HG02970 (cell line): ENCODE measurements around the gene MAPRE3.

Experiments
- ATAC-seq: cut with Tn5 transposase; IDR thresholded peaks from one replicate; pipeline ENCODE4 v1.9.1; 2021; ENCODE audit warnings: mild to moderate bottlenecking, moderate library complexity, moderate number of reproducible peaks; ENCODE audit not compliant: unreplicated experiment, low FRiP score

MAPRE3 gene

DNA sequence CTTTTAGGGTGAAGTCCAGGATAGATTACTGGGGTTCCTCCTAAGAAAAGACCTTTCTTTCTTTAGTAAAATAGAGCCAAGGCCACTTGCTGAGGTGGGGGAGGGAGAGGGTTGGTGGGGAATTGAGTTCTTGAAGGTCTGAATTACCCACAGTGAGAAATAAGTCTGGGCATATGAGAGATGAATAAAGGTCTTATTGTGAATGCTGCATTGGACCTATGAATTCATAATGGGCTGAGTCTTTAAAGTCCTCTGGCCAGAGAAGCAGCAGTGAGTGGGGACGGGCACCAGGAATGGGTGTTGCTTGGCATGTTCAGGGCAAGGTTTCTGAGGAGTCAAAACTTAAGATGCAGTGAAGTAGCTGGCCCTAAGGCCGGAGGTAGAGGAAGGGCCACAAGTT is 10.5 kb downstream of the MAPRE3 start:
- no peak for ATAC-seq

DNA sequence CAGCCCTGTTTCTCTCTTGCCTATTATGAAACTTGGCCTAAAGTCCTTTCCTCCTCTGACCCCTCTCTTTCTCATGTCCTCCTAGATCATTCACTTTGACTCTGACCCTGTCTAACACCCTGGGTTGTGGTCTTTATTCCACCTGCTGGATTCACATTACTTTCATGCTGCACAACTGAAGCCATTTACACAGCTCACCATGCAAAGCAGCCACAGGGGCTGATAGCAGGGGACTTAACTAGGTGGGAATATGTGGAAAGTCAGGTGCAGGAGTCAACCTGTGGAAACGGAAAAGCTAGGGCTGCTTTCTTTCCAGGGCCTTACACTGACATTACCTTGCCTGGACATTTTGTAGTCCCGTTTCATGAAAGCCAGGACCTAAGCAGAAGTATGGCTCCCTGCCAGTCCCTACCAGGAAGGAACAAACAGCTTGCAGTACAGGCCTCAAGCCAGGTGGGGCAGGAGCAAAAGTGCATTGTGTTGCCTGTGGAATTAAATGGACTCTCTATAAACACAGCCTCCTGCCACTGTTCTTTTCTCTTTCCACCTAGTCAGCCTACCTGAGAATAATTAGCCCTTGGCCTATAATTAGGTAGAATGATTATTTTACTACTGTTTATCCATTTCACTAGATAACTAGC is 11.8 kb downstream of the MAPRE3 start:
- ATAC-seq: no peak

DNA sequence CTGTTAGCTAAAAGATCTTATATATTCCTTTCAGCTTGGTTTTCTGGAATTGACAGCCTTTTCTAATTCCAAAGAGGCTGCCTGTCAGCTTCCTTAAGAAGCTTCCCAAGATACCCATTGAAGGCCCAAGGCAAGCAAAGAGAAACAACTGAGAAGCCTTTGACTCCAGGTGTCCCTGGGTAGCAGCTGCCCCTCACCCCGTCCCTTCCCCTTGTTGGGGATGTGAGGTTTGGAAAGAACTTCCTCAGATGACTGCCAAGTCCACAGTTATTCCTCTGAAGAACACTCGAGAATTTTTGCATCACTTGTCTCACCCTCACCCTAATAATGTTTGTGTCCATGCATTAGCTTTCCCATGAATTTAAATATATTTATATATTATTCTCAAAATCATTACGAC is 13.3 kb downstream of the MAPRE3 start:
- ATAC-seq: no peak

DNA sequence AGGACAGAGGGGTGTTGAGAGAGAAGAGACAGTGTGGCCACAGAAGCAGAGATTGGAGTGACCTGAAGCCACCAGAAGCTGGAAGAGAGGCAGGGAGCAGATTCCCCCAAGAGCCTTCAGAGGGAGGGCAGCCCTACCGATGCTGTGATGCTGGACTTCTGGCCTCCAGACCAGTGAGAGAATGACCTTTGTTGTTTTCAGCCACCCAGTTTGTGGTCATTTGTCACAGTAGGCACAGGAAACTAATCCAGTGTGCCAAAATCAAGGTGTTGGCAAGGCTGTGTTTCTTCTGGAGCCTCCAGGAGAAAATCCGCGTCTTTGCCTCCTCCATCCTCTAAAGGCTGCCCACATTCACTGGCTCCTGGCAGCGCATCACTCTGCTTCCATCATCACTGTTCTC is 15.4 kb downstream of the MAPRE3 start:
- no peak for ATAC-seq

DNA sequence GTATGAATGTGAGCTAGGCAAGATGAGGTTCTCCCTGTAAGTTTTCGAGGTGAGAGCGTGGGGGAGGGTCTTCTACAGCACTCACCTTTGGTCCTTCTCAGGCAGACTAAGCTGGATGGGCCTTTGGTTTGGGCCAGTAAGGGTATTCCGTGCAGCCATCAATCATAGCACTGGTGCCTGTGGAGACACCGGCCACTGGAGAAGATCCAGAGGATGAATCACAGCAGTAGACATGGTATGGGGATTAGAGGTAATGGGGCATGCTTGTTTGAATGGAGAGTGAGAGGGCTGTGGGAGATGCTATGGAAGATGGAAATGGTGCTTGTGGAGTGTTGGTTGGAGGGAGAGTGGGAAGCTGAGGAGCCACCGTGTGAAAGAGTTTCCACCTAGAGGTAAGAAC is 16.1 kb downstream of the MAPRE3 start:
- no peak for ATAC-seq

DNA sequence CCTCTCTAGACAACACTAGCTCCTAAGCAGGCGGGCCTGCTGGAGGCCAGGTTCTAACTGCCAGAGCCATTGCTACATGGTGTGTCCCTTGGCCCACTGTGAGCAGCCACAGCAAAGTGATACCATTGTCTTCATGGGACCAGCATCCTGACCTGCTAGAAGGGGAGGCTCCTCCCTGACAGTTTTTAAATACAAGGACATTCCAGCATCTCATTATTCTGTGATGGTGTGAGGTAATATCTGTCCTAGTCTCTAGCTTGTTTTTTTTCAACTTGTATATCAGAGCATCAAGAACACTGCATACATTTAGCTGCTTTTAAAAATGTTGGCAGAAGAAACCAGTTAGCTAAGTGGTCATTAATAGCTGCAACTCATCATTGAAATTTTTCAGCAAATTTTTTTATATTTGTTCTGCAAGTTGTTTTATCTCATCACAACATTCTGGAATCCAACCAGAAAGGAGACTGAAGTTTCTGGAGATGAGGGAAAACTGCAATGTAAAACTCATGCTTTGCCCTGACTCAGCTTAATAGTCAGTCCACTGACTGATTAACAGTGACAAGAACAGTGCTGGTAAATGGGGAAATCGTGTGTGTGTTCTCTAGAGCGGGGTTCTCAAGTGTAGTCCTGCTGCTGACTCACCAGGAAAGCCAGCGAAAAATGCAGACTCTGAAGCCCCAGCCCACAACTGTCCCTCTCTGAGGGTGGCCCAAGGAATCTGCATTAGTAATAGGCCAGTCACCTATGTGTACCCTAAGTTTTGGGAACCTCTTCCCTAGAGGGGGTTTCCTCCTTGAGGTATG is 17.8 kb downstream of the MAPRE3 start:
- ATAC-seq: no peak

DNA sequence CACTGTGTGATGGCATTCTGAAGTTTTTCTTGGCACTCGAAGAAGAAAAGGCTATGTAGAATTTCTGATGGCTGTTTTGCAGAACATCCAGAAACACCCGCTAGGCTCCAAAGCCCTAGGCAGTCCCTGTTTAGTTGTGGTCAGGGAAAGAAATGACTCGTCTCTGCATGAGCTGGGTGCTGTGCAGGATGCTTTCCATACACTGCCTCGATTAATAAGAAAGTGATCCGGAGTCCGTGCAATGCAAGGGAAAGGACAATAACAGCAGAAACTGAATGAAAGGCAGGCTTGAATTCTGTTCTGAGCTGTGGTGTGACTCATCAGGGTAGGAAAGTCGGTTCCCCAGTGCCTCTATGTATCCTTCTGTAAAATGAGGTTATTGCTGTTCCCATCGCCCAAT is 18.7 kb downstream of the MAPRE3 start:
- no peak for ATAC-seq

DNA sequence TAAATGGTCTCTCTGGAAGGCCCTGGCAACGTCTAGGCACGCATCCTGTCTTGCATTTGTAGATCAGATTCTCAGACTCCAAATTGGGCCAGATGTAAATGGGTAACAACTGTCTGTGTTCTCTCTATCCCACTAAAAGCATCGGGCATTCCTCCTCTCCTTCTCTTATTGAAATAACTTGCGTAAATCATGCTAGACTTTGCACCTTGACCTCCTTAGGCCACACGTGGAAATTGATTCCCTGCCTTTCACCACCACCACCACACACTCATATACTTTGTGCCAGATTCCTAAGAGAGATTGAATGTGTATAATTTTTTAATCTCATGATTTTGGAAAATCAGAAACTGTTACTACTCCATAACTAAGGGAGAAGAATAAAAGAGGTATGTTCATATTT is 21.3 kb downstream of the MAPRE3 start:
- no peak for ATAC-seq

DNA sequence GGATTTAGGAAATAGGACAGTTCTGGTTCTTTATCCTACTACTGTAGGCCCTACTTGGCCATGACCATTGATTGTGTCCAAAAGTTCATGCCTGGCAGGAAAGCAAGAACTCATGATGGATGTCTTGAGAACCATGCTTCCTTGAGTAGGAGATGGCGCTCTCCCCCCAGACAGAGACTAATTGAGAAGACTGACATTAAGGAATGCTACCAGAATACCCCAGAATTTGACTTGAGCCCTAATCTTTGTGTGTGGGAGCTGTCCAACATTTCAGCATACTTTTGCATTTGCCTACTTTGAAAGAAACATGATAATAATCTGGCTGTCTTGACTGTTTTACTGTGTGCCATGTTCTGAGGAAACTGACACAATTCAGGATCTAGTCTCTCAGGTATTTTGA is 23.3 kb downstream of the MAPRE3 start:
- no peak for ATAC-seq

DNA sequence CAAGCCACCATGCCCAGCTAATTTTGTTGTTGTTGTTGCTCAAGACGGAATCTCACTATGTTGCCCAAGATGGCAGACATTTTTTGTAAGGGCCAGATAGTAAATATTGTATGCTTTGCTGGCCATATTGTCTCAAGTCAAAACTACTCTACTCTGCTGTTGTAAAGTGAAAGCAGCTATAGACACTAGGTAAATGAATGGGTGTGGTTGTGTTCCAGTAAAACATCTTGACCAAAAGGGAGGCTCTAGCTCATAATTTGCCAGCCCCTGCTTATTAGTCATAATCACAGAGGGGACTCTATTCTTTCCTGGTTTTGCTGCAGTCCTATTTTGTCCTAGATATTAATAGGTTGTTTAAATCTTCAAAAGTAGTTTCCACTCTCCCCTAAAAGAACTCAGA is 24.5 kb downstream of the MAPRE3 start:
- ATAC-seq: no peak

DNA sequence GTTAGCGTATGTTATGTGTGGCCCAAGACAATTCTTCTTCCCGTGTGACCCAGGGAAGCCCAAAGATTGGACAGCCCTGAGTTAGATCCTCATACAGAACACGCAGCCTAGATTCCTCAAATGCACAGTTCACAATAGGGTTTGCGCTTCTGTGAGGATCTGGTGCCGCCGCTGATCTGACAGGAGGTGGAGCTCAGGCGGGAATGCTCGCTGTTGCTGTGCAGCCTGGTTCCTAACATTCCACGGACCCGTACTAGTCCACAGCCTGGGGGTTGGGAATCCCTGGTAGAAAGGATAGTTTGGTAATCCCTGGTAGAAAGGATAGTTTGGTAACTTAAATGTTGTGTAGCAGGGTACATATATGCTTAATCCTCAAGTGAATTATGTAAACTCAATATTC is 27.0 kb downstream of the MAPRE3 start:
- no peak for ATAC-seq

DNA sequence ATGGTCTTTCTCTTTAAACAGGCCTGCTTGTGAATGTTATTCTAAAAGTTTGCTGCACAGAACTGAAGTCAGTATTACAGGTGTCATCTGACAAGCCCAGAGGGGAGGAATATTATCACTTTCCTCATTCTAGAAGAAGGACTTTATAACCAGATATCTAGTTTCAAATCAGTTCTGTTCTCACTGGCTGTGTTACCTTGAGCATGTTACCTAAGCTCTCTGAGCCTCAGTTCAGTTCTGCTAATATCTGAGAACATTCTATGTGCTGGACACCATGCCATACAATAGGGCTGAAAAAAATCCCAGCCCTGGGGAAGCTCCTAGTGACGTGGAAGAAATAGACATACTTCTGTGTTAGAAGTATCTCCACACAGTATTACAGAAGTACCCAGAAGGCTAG is 27.9 kb downstream of the MAPRE3 start:
- no peak for ATAC-seq

DNA sequence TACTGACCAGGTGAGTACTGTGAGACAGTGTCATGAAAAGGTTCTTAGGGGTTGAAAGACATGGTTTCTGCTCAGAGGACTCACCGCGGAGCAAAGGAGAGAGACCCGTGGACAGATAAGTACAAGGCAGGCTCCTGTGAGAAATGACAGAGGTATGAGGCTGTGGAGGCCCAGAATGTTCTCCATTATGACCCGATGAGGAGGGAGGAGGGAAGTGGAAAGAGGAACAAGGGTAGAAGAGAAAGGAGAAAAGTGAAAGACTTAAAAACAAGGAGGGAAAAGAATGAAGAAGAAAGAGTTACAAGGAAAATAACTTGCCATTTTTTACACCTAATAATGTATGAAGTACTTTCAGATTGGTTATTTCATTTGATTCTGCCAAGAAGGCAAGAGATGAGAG is 29.8 kb downstream of the MAPRE3 start:
- ATAC-seq: no peak

DNA sequence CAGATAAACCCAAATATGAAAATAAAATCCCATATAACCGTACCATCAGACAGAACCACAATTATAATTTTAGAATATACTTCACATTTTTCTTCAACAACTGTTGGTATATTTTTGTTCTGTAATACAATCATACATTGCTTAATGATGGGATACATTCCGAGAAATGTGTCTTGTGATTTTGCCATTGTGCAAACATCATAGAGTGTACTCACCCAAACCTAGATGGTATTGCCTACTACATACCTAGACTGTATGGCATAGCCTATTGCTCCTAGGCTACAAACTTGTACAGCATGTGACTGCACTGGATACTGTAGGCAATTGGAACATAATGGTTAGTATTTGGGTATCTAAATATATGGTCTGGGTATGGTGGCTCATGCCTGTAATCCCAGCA is 30.6 kb downstream of the MAPRE3 start:
- no peak for ATAC-seq

DNA sequence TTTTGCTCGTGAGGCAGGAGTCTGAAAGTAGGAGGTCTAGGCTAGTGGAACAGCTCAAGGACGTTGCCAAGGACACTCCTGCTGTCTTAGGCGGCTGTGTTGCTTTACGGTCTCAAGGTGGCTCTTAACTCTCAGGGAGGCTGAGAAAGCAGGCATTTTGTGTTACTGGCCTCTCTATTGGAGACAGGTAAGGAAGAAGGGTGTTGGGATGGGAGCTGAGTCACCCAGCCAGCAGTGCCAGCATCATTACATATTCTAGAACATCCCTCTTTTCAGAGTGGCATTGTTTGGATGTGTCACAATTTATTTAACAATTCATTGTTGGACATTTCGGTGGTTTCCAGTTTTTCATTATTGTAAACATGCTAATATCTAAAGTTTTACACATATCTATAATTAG is 31.5 kb downstream of the MAPRE3 start:
- no peak for ATAC-seq

DNA sequence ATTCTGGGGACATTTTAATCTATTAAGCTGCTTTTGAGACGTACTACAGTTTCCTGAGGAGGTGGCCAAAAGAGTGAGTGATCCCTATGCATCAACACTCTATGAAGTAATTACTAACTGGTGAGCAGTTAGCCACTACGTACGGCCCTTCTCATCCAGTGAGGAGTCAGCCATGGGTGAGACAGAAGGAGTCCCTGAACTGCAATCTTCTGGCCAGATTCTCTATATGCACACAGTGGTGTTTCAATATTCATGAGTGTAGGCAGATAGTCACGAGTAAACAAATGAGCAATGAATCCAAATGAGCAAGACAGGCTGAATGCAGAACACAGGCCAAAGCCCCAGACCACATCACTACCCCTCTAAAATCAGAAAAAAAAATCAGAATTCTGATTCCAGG is 32.6 kb downstream of the MAPRE3 start:
- no peak for ATAC-seq

DNA sequence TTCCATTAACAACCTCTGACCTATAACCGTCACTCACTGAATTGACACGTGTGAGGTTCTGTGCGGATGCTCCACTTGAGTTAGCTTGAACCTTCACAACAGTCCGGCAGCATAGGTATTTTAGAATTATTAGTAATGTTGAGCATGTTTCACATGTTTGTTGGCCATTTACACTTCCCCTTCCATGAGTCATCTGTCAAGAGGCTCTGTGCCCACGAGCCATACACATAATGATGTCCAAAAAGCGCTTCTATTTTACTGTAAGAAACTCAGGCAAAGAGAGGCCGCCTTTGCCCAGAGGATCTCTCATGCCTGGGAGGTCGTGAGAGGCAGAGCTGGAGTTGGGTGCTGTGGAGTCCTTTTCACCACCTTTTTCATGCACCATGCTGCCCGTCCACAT is 33.4 kb downstream of the MAPRE3 start:
- no peak for ATAC-seq

DNA sequence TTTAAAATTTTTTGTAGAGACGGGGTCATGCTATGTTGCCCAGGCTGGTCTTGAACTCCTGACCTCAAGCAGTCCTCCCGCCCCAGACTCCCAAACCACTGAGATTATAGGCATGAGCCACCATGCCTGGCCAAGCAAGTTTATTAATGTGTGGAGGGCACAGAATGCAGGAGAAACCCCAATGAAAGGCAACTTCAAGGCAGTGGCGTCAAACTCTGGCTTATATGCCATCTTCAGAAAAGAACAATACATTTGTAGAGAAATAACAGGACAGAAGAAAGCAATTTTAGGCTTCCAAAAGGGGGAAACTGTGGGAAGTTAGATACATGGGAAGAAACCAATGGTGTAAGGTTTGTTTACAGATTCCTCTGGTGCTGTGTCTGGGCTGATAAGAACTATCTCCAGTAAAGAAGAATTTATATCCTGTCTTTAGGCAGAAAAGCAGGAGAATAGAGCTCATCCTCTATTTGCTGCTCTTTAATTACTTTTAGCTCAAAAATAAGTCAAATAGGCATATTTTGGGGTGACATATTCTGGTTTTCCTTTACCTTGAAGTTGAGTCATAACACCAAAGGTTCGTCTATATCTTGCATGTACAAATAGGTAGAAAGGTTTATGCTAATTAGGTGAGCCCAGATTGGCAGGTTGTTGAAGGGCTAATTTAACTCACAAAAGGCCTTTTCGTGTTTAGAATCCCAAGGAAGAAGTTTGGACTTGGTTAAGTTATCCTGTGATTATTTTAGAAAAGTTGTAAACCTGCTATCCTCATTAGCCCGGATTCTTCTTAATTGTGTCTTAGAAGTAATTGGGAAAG is 36.4 kb downstream of the MAPRE3 start:
- no peak for ATAC-seq

DNA sequence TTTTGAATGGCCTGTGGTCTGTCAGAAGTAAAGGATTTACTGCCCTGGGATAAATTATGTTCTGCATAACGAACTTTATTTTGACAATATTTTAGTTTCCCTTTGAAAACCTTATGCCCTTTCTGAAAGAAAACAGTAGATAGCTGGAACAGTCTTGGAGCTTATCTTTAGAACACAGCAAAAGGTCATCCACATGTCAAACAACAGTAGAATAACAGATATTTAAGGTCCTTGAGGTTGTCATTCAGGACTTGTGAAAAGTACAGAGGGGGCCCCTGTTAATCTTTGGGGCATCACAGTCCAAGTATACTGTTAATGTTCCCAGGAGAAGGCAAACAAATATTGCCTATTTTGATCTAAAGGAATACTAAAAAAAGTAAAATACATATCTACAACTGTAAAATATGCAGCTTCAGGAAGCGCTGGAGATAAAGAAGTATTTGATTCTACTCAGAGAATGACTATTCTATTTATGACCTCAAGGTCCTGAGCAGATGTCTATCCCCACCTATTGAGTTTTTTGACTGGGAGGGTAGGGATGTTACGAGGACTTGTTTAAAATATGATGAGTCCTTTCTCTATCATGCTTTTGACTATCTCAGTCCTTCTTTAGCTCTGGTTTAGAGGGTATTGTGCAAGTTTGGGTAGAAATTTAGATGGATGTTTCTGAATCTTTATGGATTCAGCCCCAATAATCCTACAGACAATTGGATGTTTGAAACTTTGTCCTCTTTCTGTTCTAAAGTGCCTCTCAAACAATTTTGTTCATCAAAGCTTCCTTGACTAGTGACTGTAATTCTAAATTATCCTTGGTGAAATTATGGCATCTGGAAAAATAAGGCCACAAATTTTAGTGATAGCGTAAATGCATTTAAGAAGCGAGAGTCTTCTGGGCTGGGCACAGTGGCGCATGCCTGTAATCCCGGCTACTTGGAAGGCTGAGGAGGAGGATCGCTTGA is 37.3 kb downstream of the MAPRE3 start:
- ATAC-seq: no peak

DNA sequence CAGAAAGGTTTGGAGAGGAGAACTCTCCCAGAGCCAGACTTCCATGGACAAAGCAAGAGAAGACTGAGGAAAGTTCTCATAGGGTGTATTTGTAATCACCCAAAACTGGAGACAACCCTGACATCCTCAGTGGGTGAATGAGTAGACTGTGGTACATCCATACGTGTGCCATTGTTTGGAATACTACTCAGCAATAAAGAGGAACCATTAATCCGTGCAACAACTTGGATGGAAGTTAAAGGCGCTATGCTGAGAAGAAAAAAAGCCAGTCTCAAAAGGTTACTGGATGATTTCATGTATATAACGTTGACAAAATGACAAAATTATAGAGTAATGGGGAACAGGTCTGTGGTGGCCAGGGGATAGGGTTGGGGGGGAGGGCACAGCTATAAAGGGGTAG is 38.2 kb downstream of the MAPRE3 start:
- ATAC-seq: no peak
